ENCODE results near the gene MCEMP1. TPM values are rescaled to one million over a fixed set of nuclear protein-coding genes. Genes with fewer than 3 reads are reported as not detected.

Gene MCEMP1
- polyA plus RNA-seq, 2 of the 4 experiments (the other 2 are of a cell fraction), result 0.17 TPM; not detected in 1

DNA sequence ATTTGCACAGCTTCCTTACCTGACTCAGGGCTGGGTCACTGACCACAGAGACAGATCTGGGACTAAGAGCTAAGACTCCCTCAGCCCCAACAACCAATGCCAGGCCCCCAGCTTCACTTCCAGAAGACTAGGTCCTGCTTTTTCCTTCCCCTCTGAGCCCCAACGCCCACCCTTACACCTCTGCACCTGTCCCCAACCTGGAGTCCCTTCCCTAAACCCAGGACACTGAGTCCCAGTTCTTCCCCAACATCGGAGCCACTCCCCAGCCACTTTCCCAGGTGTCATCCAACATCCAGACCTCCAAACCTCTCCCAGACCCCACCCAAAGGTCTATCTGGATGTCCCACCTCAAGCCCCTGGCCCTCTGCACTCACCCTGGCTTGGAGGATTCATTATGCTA lies 22.1 kb downstream of the MCEMP1 start (continued):
- TF ChIP-seq MYC (IDR thresholded peaks at IDR 0.05; ENCODE audit: borderline replicate concordance, low read length) (no peak), ZNF302 (CRISPR knock-in tag; IDR thresholded peaks at IDR 0.05) (no peak)

GRCh38 chr19:7699417-7700401 lies 22.8 kb downstream of the MCEMP1 start:
- Histone ChIP-seq H3K4me3 (no peak overlapping the region), H3K9me3 (no peaks in the 10 kb centered on the region), H3K27ac (no peak overlapping the region), H3K4me2 (no peak overlapping the region), H3K4me1 (no peaks in the 10 kb centered on the region)
- POLR2A ChIA-PET, result no interaction called here
- TF ChIP-seq PBX3 (IDR thresholded peaks at IDR 0.05) (no peak), ZSCAN20 (CRISPR knock-in tag; IDR thresholded peaks at IDR 0.05) (no peak), RFX5 (IDR thresholded peaks at IDR 0.05) (no peak), HOXB5 (CRISPR knock-in tag; IDR thresholded peaks at IDR 0.05) (no peak), CEBPB (IDR thresholded peaks at IDR 0.05) (no peak), E2F6 (IDR thresholded peaks at IDR 0.05; ENCODE audit: borderline replicate concordance, low read depth) (no peak), CBX2 (IDR thresholded peaks at IDR 0.05; ENCODE audit: borderline replicate concordance, low read depth) (no peak), FOSB (CRISPR knock-in tag; IDR thresholded peaks at IDR 0.05) (no peak), HEYL (CRISPR knock-in tag; IDR thresholded peaks at IDR 0.05) (no peak), MAZ (IDR thresholded peaks at IDR 0.05; ENCODE audit: borderline replicate concordance, low read depth, low read length) (no peak), RARB (CRISPR knock-in tag; IDR thresholded peaks at IDR 0.05) (no peak), JUNB (IDR thresholded peaks at IDR 0.05) (no peak), ZFP36 (IDR thresholded peaks at IDR 0.05; ENCODE audit: borderline replicate concordance, partially characterized antibody) (no peak), BHLHE40 (IDR thresholded peaks at IDR 0.05; ENCODE audit: low read depth, low read length) (no peak), EP300 (IDR thresholded peaks at IDR 0.05) (no peak), HES2 (IDR thresholded peaks at IDR 0.05) (no peak)
- TF ChIP-seq, protein P1, sequence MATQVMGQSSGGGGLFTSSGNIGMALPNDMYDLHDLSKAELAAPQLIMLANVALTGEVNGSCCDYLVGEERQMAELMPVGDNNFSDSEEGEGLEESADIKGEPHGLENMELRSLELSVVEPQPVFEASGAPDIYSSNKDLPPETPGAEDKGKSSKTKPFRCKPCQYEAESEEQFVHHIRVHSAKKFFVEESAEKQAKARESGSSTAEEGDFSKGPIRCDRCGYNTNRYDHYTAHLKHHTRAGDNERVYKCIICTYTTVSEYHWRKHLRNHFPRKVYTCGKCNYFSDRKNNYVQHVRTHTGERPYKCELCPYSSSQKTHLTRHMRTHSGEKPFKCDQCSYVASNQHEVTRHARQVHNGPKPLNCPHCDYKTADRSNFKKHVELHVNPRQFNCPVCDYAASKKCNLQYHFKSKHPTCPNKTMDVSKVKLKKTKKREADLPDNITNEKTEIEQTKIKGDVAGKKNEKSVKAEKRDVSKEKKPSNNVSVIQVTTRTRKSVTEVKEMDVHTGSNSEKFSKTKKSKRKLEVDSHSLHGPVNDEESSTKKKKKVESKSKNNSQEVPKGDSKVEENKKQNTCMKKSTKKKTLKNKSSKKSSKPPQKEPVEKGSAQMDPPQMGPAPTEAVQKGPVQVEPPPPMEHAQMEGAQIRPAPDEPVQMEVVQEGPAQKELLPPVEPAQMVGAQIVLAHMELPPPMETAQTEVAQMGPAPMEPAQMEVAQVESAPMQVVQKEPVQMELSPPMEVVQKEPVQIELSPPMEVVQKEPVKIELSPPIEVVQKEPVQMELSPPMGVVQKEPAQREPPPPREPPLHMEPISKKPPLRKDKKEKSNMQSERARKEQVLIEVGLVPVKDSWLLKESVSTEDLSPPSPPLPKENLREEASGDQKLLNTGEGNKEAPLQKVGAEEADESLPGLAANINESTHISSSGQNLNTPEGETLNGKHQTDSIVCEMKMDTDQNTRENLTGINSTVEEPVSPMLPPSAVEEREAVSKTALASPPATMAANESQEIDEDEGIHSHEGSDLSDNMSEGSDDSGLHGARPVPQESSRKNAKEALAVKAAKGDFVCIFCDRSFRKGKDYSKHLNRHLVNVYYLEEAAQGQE (IDR thresholded peaks at IDR 0.05), result no peak
- ATAC-seq (no peak), FAIRE-seq (no peak), DNase-seq (ENCODE audit: low read depth in 1 of 2, low spot score in 1 of 2) (no peak)
- CTCF ChIA-PET, result interaction anchor here (0.7 to 2.1 kb wide), 3 partner anchors 20 to 345 kb away, joined by 4 to 6 read pairs (median 4); no protein-coding TSS in a partner anchor
- 38% methylated on average over 13 of the region's 15 CpGs for WGBS (ENCODE audit: missing lambda C conversion rate)
